Measurements from ENCODE around the gene YIPF4. TPM values are rescaled to one million over a fixed set of nuclear protein-coding genes. Genes with fewer than 3 reads are reported as not detected.
A peak's percentile ranks its signal among the peaks of the same experiment; 100 is the strongest.

The YIPF4 gene
- total RNA-seq, 1 experiment from 2014 or later, result 23.0 TPM

- CTCF ChIA-PET, result interaction anchor here (1.1 kb wide), 1 partner anchor 104 kb away, joined by 3 read pairs; no protein-coding TSS in a partner anchor
- no peak overlapping the region for H3K27ac Mint-ChIP-seq
- peaks cover 7% of the 10 kb centered on the region for H3K4me1 Mint-ChIP-seq
- ATAC-seq, result peak; percentile 53
- no peak for DNase-seq (ENCODE audit: low spot score)
- TF ChIP-seq ZNF416 (CRISPR knock-in tag; IDR thresholded peaks at IDR 0.05) (no peak), OVOL2 (CRISPR knock-in tag; IDR thresholded peaks at IDR 0.05; ENCODE audit: borderline replicate concordance) (no peak), PRDM15 (CRISPR knock-in tag; IDR thresholded peaks at IDR 0.05) (no peak), TP53 (CRISPR knock-in tag; IDR thresholded peaks at IDR 0.05) (no peak), CBFB (CRISPR knock-in tag; IDR thresholded peaks at IDR 0.05; ENCODE audit: low read depth) (no peak), USF2 (CRISPR knock-in tag; IDR thresholded peaks at IDR 0.05) (no peak), ZBTB43 (CRISPR knock-in tag; IDR thresholded peaks at IDR 0.05) (no peak), CREM (CRISPR knock-in tag; IDR thresholded peaks at IDR 0.05) (no peak), ATF2 (CRISPR knock-in tag; IDR thresholded peaks at IDR 0.05; ENCODE audit: borderline replicate concordance, low read depth) (no peak), ZNF219 (CRISPR knock-in tag; IDR thresholded peaks at IDR 0.05; ENCODE audit: borderline replicate concordance) (no peak), PRRX2 (CRISPR knock-in tag; IDR thresholded peaks at IDR 0.05) (no peak), ZNF121 (CRISPR knock-in tag; IDR thresholded peaks at IDR 0.05) (no peak), ESRRA (CRISPR knock-in tag; IDR thresholded peaks at IDR 0.05; ENCODE audit: borderline replicate concordance) (no peak), CTCF (IDR thresholded peaks at IDR 0.05) (no peak), NFYB (CRISPR knock-in tag; conservative IDR thresholded peaks at IDR 0.05; ENCODE audit: low read depth) (no peak), ATF1 (CRISPR knock-in tag; IDR thresholded peaks at IDR 0.05) (no peak)
- peaks cover under 1% of the 10 kb centered on the region; the same call in 1 of the 2 replicates for H3K36me3 Mint-ChIP-seq
- H3K4me3 Mint-ChIP-seq, result no peak overlapping the region
- no peaks in the 10 kb centered on the region for H3K27me3 Mint-ChIP-seq (ENCODE audit: low read depth)
- POLR2A ChIA-PET, result no interaction called here
- H3K9me3 Mint-ChIP-seq, result no peaks in the 10 kb centered on the region
Observed at GRCh38 chr2:32228181-32228580, 49.5 kb upstream of the YIPF4 start.

GRCh38 chr2:32229635-32230034 lies 48.1 kb upstream of the YIPF4 start:
- POLR2A ChIA-PET, result no interaction called here
- no peak for ATAC-seq
- TF ChIP-seq TEAD4 (CRISPR knock-in tag; IDR thresholded peaks at IDR 0.05) (no peak), HMGA2 (CRISPR knock-in tag; IDR thresholded peaks at IDR 0.05) (no peak), ZNF512 (CRISPR knock-in tag; IDR thresholded peaks at IDR 0.05; ENCODE audit: borderline replicate concordance) (no peak), IRF2 (CRISPR knock-in tag; IDR thresholded peaks at IDR 0.05; ENCODE audit: borderline replicate concordance, low read depth) (no peak), GRHL2 (CRISPR knock-in tag; IDR thresholded peaks at IDR 0.05; ENCODE audit: insufficient replicate concordance, severe bottlenecking) (no peak), STAT6 (CRISPR knock-in tag; conservative IDR thresholded peaks at IDR 0.05; ENCODE audit: low read depth) (no peak)

More at GRCh38 chr2:32229635-32230034, 48.1 kb upstream of the YIPF4 start:
- DNase-seq (ENCODE audit: low spot score), result no peak
- no peaks in the 10 kb centered on the region for H3K9me3 Mint-ChIP-seq
- H3K27me3 Mint-ChIP-seq (ENCODE audit: low read depth), result no peaks in the 10 kb centered on the region
- H3K4me1 Mint-ChIP-seq, result peaks cover 7% of the 10 kb centered on the region
- peak overlapping the region; percentile 19; the same call in 1 of the 2 replicates for H3K27ac Mint-ChIP-seq
- CTCF ChIA-PET, result interaction anchor here (1.1 kb wide), 1 partner anchor 103 kb away, joined by 3 read pairs; no protein-coding TSS in a partner anchor
- no peaks in the 10 kb centered on the region; the same call in 1 of the 2 replicates for H3K36me3 Mint-ChIP-seq
- H3K4me3 Mint-ChIP-seq, result no peak overlapping the region
